ENCODE measurements around the gene STIMATE. TPM values are rescaled to one million over a fixed set of nuclear protein-coding genes. Genes with fewer than 3 reads are reported as not detected.

The STIMATE gene
- total RNA-seq, 2 experiments from 2014 or later, result 18.1 to 19.0 TPM

DNA sequence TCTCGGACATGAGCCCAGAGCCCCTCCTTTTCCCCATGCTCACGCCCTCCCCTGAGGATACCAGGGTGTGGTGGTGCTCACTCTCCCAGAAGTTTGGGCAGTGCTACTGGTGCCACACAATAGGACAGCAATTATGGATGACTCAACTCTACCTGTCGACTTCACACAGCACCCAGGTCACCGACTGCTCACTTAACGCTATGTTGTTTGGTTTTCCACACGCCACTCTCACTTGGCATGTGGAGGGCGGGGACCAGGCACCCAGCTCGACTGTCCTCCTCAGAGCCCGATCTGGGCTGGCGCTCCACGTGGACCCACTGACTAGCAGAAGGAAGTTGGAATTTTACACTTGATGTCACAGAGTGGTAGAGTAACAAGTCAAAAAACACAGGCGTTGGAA lies 30.9 kb downstream of the STIMATE start:
- intact Hi-C loops (cut with micrococcal nuclease; ENCODE audit: unreplicated experiment), result no loop called here
- TF ChIP-seq EZH2phosphoT487 (IDR thresholded peaks at IDR 0.05; ENCODE audit: borderline replicate concordance, low read depth, low read length), result no peak
- TF ChIP-seq, protein P1, sequence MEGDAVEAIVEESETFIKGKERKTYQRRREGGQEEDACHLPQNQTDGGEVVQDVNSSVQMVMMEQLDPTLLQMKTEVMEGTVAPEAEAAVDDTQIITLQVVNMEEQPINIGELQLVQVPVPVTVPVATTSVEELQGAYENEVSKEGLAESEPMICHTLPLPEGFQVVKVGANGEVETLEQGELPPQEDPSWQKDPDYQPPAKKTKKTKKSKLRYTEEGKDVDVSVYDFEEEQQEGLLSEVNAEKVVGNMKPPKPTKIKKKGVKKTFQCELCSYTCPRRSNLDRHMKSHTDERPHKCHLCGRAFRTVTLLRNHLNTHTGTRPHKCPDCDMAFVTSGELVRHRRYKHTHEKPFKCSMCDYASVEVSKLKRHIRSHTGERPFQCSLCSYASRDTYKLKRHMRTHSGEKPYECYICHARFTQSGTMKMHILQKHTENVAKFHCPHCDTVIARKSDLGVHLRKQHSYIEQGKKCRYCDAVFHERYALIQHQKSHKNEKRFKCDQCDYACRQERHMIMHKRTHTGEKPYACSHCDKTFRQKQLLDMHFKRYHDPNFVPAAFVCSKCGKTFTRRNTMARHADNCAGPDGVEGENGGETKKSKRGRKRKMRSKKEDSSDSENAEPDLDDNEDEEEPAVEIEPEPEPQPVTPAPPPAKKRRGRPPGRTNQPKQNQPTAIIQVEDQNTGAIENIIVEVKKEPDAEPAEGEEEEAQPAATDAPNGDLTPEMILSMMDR (conservative IDR thresholded peaks at IDR 0.05; ENCODE audit: low read length), result no peak
- Histone ChIP-seq H3K4me3 (ENCODE audit: low read depth, low read length, poor library complexity, severe bottlenecking) (no peak overlapping the region), H3K4me1 (ENCODE audit: insufficient read depth, low read length, poor library complexity, severe bottlenecking) (no peaks in the 10 kb centered on the region), H3K36me3 (ENCODE audit: insufficient read depth, low read length) (no peaks in the 10 kb centered on the region), H3K9me2 (ENCODE audit: insufficient read depth, low read length) (no peaks in the 10 kb centered on the region), H3K27ac (ENCODE audit: low read depth, low read length, poor library complexity, severe bottlenecking) (no peak overlapping the region), H3K79me2 (ENCODE audit: insufficient read depth, low read depth, low read length) (no peaks in the 10 kb centered on the region), H4K20me1 (ENCODE audit: insufficient read depth, low read length) (no peaks in the 10 kb centered on the region; the same call in 1 of the 2 replicates), H2AFZ (ENCODE audit: low read length) (no peak overlapping the region), H3K4me2 (ENCODE audit: low read length) (no peak overlapping the region), H3K9me3 (ENCODE audit: low read length) (no peaks in the 10 kb centered on the region)
- CTCF ChIA-PET (ENCODE audit: unreplicated experiment), result no interaction called here
- no peak for DNase-seq (ENCODE audit: low spot score)
- POLR2A ChIA-PET, result no interaction called here
- no TSS peak for BruUV-seq (replicated peaks)

DNA sequence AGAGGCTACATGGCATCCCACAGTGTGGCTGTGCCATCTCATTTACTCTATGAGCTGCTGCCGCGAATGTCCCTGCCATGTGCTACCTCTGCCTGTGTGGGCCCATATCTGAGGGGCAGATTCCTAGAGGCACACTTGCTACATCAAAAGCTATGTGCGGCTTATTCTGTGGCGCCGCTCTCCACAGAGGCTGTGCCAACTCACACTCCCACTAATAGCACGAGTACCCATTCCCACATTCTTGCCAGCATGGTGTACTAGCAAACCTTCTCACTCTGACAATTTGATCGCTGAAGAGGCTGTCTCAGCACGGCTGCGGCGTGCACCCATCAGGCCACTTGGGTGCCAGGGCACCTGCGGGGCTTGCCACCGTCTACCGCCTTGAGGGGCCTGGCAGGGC lies 31.4 kb downstream of the STIMATE start:
- CTCF ChIA-PET (ENCODE audit: unreplicated experiment), result no interaction called here
- no peaks in the 10 kb centered on the region; the same call in 1 of the 2 replicates for H4K20me1 ChIP-seq (ENCODE audit: insufficient read depth, low read length)
- BruUV-seq (replicated peaks), result no TSS peak

DNA sequence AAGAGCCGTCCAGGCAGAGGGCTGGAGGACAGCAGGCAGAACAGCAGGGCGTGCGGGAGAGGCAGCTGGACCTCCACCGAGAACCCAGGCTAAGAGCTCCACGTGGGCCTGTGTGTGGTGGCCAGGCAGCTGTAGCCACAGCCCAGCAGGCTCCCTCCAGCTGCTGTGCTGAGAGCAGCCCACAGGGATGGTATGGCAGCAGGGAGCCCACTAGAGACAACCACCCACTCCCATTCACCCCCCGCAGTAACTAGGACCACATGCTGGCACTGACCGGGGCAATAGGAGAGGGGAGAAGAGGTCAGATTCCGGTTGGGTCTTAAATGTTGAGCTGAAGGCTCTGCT lies 37.0 kb downstream of the STIMATE start:
- H3K27ac ChIP-seq (ENCODE audit: low read depth, low read length, poor library complexity, severe bottlenecking), result no peak overlapping the region
- no TSS peak for BruUV-seq (replicated peaks)
- CTCF ChIA-PET (ENCODE audit: unreplicated experiment), result no interaction called here
- no peak overlapping the region for H2AFZ ChIP-seq (ENCODE audit: low read length)
- no peaks in the 10 kb centered on the region for H3K79me2 ChIP-seq (ENCODE audit: insufficient read depth, low read depth, low read length)
- no peaks in the 10 kb centered on the region for H3K9me2 ChIP-seq (ENCODE audit: insufficient read depth, low read length)
- H3K4me3 ChIP-seq (ENCODE audit: low read depth, low read length, poor library complexity, severe bottlenecking), result no peak overlapping the region
- no peaks in the 10 kb centered on the region for H3K4me1 ChIP-seq (ENCODE audit: insufficient read depth, low read length, poor library complexity, severe bottlenecking)
- DNase-seq (ENCODE audit: low spot score), result no peak
- TF ChIP-seq, protein P1 (conservative IDR thresholded peaks at IDR 0.05; ENCODE audit: low read length), result no peak
- TF ChIP-seq EZH2phosphoT487 (IDR thresholded peaks at IDR 0.05; ENCODE audit: borderline replicate concordance, low read depth, low read length), result no peak
- no peak overlapping the region for H3K4me2 ChIP-seq (ENCODE audit: low read length)
- H3K36me3 ChIP-seq (ENCODE audit: insufficient read depth, low read length), result no peaks in the 10 kb centered on the region
- intact Hi-C loops (cut with micrococcal nuclease; ENCODE audit: unreplicated experiment), result no loop called here
- POLR2A ChIA-PET, result interaction anchor here (1.3 kb wide), 1 partner anchor 17 kb away, joined by 3 read pairs; no protein-coding TSS in a partner anchor
- no peaks in the 10 kb centered on the region for H3K9me3 ChIP-seq (ENCODE audit: low read length)
- no peaks in the 10 kb centered on the region for H4K20me1 ChIP-seq (ENCODE audit: insufficient read depth, low read length)

More for the DNA sequence above, 31.4 kb downstream of the STIMATE start:
- Histone ChIP-seq H3K79me2 (ENCODE audit: insufficient read depth, low read depth, low read length) (no peaks in the 10 kb centered on the region), H3K9me2 (ENCODE audit: insufficient read depth, low read length) (no peaks in the 10 kb centered on the region), H3K4me1 (ENCODE audit: insufficient read depth, low read length, poor library complexity, severe bottlenecking) (no peaks in the 10 kb centered on the region), H3K4me3 (ENCODE audit: low read depth, low read length, poor library complexity, severe bottlenecking) (no peak overlapping the region), H3K36me3 (ENCODE audit: insufficient read depth, low read length) (no peaks in the 10 kb centered on the region), H3K4me2 (ENCODE audit: low read length) (no peak overlapping the region), H3K27ac (ENCODE audit: low read depth, low read length, poor library complexity, severe bottlenecking) (no peak overlapping the region), H3K9me3 (ENCODE audit: low read length) (no peaks in the 10 kb centered on the region), H2AFZ (ENCODE audit: low read length) (no peak overlapping the region)
- no peak for DNase-seq (ENCODE audit: low spot score)
- no peak for TF ChIP-seq EZH2phosphoT487 (IDR thresholded peaks at IDR 0.05; ENCODE audit: borderline replicate concordance, low read depth, low read length)
- TF ChIP-seq, protein P1 (conservative IDR thresholded peaks at IDR 0.05; ENCODE audit: low read length), result no peak
- intact Hi-C loops (cut with micrococcal nuclease; ENCODE audit: unreplicated experiment), result no loop called here
- POLR2A ChIA-PET, result no interaction called here

All from OCI-LY7 (cell line).